GM19239 (cell line): ENCODE measurements around the gene ARL15.

ENCODE experiments used
- DNase-seq: peaks from one replicate; pipeline ENCODE4 v3.0.0; 2011; ENCODE audit warnings: low spot score; ENCODE audit not compliant: insufficient read length
- FAIRE-seq: peaks from 2 replicates; lab custom pipeline; 2011; peaks lifted over from hg19 to GRCh38; lab: Jason Lieb, UNC

Gene ARL15

DNA sequence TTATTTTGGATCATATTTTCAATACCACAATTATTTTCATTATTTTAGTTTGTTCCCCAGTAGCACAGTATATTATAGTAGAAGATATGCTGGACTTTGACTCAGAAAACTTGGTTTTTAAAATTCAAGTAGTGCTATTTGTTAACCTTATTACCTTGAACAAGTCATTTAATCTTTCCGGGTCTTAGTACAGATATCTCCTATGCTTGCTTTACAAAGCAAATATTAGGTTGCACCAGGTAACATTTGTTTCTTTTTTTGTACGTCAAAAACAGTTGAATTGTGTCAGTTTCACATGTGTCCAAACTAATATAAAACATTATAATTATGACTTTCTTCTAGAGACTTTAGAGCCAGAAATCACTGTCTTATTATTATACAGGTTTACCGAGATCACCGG, 338.1 kb downstream of the ARL15 start:
- FAIRE-seq, result no peak
- no peak for DNase-seq

DNA sequence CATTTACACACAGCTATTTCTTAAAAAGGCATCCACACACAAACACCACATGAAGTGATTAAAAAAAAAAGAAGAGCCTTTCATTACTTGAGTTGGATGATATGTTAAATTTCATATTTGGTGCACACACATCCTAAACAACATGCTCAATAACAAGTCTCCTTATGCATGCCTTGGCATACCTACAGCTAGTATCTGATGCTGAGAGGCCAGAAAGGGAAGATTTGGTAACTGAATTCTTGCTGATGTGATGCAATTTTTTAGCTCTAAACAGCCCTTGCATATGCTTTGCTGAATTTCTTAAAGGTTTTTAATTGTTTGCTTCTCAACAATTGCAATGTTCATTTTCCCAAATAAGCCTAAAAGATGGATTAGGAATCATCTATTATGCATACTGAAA, 338.8 kb downstream of the ARL15 start:
- FAIRE-seq, result no peak
- DNase-seq, result no peak

DNA sequence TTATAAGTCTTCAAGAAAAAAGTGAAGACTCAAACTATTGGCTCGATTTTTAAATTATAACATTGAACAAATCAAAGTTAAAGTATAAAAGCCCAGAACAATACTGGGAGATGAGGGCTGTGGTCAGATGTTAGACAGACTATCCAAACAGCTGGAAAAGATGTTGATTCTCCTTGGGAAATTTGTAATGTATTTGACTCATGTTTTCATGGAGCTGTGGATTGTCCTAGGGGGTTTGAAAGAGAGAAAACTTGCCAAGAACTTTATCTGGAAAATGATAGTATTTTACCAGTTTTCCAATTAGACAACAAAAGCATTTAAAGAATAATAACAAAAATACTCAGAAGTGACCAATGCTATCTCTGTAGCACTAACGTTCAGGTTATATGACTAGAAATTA, 339.2 kb downstream of the ARL15 start:
- FAIRE-seq (no peak), DNase-seq (no peak)

DNA sequence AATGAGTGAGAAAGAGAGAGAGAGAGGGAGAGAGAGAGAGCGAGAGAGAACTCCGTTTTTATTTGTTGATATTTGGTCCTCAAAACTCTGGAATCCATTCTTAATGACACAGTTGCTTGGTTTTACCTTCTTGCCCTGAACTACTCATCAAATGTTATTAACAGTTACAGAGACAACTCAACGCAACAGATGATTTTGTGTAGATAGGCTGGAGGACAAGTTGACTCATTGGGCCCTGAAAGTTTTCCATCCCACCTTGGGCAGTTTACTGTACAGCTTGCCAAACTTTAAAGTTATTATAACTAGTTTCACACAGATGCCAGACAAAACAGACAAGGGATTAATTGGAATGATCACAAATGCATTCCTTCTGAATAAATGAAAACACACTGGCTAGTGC, 339.9 kb downstream of the ARL15 start:
- FAIRE-seq, result no peak

DNA sequence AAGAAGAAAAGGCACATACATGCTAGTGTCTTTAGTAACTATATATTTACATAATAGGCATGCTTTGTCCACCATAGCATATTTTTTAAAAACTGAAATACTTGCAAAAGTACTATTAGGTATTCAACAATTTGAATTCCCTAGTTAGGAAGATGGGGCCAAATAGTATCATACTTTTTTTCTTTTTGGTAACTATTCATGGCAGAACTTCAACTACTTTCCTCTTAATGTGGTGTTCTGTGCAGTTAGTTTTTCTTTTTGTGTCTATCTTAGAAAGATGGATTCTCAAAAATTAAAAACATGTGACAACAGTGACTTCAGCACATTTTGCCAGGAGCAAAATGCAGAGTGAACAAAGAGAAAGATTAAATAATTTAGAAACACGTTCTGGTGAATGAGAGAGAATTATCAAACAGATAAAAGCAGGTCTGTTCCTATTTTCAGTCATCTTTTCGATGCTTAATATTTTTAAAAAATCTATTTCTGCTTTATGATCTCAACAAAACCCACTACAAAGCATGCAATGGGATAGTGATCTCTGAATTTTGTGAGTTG, 341.1 kb downstream of the ARL15 start:
- FAIRE-seq, result no peak
- no peak for DNase-seq

More for the DNA sequence above, 339.9 kb downstream of the ARL15 start:
- DNase-seq, result no peak

DNA sequence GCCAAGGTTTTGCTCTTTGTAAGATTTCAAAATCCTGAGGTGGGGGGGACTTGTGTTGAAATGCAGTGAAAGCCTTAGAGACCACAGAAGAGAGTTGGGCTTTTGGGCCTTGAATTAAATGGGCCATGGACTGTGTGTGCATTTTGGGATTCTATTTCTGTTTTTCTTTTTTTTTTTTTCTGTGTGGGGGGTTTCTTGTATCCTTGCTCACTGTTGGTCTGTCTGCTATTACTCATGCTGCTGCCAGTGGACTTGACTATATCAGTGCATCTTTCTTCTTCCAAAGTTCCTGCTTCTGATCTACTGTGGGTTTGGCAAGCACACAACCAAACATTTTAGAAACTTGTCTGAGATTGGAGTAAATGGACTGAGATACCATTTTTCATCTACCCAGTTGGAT, 344.9 kb downstream of the ARL15 start:
- FAIRE-seq, result no peak

DNA sequence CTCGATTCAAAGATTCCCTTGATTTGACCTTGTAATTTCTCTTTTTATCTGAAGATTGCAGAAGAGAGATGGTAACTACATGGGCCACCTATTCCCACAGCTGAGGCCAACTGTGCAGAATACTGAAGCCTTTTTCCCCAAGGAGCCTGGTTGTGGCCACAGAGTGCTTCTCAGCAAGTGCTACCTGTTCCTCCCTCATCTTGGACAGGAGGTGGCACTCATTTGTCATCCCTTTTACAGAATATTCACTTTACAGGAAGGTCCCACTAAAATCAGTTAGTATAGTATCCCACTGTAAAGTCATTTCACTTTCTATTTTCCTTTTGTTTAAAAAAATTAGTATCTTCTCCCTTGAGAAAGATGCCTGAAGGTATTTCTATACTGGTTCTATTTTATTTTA, 346.4 kb downstream of the ARL15 start:
- DNase-seq (no peak), FAIRE-seq (no peak)

More for the DNA sequence above, 344.9 kb downstream of the ARL15 start:
- no peak for DNase-seq

DNA sequence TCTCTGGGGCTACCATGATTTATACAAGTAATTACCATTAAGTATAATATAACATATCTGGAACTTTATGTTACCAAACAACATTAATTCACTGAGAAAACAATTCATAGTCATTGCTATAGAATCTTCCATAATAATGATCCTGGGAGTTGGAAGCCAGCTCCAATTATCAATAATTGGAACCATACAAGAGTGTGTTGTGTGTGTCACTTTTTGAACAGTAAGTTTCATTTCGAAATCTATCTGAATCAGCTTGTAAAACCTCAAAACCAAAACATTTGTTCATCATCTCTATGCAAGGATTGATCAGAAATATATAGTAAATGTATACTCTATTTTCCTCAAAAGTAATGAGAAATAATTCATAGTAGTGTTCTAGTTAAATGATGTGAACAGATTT, 348.1 kb downstream of the ARL15 start:
- no peak for DNase-seq
- FAIRE-seq, result no peak

DNA sequence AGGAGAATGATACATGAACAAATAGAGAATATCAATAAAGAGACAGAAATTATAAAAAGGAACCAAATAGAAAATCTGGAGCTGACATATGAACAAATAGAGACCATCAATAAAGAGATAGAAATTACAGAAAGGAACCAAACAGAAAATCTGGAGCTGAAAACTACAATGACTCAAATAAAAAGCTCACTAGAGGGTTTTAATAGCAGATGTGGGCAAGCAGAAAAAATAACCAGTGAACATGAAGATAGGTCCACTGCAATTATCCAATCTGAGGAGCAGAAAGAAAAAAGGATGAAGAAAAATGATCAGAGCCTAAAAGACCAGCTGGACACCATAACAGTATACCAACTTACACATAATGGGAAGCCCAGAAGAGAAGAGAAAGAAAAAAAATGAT, 353.7 kb downstream of the ARL15 start:
- FAIRE-seq, result no peak
- no peak for DNase-seq

DNA sequence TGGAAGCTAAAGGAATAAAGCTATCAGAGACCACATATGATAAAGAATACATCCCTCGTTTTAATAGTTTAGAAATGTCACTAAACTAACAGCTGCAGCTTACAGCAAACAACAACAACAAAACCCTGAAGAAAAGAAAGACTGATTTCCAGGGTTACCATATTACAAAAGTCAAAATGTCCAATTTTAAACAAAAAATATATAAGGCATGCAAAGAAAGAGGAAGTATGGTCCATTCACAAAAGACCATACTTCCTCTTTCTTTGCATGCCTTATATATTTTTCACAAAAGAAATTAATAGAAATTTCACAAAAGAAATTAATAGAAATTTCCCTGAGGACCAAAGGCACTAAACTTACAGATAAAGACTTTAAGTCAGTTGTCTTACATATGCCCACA, 354.2 kb downstream of the ARL15 start:
- no peak for FAIRE-seq
- no peak for DNase-seq

DNA sequence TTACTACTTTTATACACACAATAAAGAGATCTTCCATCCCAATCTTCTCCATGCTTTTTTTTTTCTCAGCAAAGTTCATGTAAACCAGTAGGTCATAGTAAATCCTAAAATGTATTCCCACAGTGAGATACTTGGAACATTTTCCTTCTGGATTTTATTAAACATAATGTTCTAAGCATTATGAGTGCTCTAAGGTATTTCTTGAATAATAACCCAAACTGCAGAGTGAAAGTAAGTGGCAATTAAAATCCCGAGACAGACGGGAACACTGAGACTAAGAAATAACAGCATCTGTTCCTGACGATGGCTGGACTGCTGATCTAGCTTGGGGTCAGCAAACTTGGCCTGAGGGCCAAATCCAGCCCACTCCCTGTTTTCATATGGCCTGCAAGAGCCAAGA, 359.8 kb downstream of the ARL15 start:
- no peak for FAIRE-seq
- no peak for DNase-seq

DNA sequence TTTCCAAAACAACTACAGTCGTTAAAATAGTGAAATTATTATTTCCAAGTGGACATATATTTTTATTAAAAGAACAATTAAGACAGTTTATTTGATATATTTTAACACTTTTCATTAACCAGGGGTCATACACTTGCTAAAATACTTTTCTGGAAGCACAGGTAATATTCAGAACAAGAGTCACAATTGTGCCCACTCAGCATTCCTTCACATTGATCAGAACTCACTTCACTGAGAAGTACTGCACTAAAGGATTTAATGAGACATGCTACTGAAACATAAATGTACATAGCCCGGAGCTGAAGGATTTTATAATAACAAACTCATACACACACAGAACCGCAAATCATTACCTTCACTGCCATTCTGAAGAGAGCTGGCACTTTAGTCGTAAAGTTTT, 361.8 kb downstream of the ARL15 start:
- FAIRE-seq, result no peak
- no peak for DNase-seq

DNA sequence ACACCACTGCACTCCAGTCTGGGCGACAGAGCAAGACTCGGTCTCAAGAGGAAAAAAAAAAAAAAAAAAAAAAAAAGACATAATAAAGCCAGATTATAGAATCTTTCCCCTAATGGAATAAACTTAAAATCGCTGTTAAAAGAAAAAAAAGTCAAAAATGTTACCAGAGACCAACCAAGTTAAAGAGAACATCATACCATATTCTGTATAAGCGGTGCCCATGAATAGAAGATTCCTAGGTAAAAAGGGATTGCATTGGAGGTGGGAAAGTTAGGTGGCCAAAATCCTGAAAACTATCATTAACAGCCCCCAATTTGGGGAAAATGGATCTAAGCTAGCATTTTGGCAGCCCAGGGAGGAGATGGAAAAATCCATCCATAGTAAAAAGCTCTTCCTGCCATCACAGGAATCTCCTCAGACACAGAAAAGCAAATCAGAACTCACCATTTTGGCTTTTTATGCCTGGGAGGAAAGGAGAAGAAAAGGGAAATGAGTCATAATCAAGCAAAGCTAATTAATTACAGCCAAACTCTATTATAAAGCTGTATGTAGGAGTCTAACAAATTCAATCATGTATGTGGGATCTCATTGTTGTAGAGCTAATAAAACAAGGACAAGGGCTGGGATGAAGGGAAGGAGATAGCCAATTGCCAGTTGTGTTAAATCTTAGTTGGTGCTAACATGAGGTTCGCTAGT, 363.8 kb downstream of the ARL15 start:
- DNase-seq, result no peak
- FAIRE-seq, result no peak

DNA sequence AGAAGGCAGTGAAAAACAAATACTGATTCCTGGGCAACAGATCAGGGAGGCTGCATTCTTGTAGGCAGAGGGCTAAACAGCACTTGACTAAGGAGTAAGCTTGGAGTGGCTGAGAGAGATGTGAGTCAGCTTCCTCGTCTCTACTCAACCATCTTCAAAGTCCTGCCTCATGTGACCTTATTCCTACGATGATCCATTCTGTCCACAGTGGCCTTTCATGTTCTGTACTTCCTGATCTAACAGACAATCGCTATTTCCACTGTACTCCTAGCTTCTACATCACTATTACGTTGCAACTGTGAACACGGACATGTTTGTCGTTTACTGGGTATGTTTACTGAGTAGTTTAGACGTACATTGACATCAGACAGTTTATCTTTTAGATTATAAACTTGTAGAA, 365.4 kb downstream of the ARL15 start:
- FAIRE-seq, result no peak
- no peak for DNase-seq

DNA sequence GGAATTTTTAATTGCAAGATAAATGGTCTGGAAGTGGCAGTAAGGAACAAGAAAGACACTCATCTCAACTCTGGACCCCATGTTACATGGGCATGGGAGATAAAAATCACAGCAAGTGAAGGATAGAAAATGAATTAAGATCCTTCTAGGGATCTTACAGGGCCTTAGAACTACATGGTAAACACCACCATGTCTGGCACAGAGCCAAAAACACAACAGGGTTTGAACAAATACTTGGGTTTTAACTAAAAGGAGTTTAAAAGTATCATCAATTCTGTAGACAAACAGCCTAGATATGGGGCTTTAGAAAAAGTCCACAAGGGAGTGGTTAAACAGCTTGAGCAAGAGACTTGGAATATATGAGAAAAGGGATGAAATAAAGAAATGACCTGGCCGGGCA, 366.4 kb downstream of the ARL15 start:
- no peak for FAIRE-seq

DNA sequence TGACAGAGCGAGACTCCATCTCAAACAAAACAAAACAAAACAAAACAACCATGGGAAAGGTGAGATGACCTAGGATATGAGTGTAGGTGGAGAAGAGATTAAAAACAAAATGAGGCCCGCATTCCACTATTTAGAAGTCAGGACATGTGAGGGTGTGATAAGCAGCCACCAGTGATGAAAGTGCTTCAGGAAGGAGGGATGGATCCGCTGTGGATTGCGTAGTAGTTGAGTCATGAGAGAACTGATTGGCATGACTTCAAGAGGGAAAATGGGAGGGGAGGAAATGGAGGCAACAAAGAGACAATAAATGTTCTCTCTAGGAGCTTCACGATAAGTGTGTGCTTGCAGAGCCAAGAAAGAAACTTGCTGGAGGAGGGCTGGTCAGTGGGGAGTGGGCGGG, 367.6 kb downstream of the ARL15 start:
- no peak for FAIRE-seq

More for the DNA sequence above, 366.4 kb downstream of the ARL15 start:
- no peak for DNase-seq

DNA sequence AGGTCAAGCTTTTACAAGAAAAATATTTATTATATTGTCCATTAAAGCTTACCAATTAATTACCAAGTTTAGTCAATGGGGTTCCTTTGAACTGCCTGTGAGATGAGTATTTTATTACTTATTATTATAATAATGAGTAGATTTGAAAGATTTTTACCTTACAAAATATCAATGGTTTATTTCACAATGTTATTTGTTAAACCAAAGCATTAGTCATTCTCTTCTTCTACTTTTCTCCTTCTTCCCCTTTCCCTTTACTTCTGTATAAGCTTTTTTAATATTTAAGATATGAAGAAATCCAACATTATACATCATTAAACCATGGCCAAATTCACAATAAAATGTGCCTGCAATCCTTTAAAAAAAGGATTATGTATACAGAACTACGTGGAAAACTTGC, 369.5 kb downstream of the ARL15 start:
- DNase-seq (no peak), FAIRE-seq (no peak)

More for the DNA sequence above, 367.6 kb downstream of the ARL15 start:
- no peak for DNase-seq

DNA sequence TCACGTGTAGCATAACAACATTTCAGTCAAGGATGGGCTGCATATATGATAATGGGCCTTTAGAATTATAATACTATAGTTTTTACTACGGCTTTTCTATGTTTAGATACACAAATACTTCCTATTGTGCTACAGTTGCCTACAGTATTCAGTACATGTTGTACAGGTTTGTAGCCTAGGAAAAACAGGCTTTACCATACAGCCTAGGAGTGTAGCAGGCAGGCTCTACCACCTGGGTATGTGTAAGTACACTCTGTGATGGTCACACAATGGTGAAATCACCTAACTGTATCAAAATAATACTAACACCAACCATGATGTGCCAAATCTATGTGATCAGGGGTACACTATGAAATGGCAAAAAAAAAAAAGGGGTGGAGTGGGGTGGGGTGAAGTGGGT, 372.9 kb downstream of the ARL15 start:
- no peak for FAIRE-seq
- no peak for DNase-seq

DNA sequence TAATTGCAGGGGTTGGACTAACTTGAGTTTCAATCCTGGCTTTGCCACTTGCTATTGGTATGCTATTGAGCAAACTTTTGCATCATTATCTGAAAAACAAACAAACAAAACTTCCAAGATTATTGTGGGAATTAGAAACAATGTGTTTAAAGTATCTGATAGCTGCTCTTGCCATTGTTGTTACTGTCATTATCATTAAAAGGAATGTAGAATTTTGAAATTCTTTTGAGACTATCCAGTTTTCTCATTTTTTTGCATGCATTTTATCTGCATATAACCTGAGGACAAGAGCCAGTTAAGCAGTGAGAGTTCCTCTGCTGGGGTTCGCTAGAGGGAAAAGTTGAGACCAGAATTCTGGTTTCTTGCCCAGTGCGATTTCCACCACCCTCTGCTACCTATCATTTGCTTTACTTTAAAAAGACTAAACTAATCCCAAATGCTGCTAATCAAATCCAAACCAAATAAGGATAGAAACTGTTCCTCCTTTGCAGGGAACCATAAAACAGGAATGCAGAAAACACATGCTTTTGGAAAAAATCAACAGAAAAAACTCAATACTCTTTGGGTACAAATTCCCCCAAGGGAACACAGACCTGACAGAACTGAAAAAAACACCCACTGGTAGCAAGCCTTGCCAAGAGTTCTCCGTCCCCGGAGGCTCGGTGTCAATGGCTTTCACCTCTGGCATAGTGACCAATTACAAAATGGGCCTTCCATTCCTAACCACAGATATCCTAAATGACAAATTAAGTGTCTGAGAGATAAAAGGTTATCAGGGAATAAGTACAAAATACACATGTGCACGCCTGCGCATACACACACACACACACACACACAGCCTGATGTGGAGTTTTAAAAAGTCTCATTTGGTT, 373.7 kb downstream of the ARL15 start:
- FAIRE-seq (no peak), DNase-seq (no peak)

DNA sequence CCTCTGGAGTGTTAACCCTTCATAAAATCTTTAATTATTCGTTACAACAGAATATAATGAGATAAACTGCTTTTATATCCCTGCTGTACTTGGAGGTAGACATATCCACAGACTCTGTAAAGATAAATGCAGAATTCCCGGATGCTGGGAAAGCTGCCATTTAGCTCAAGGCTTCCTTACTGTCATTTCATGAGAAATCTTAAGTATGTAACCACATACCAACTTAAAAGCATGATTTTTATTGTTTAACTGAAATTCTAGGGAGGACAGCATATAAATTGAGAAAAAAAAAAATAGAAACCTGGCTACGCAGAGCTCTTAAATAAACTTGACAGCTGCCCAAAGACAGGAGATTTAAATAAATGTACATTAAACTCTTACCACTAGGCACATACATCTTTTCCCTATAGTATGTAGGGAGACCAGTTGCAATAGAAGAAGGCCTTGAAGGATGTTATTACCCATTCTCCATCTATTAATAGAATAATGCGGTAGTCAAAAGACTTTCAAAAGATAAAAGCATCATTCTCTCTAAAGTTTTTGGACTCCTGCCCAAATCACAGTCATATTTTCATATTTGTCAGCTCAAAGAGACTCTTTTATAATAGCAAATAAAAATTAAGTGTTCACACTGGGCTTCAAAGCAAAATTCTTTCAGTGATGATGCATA, 376.1 kb downstream of the ARL15 start:
- DNase-seq (no peak), FAIRE-seq (no peak)

DNA sequence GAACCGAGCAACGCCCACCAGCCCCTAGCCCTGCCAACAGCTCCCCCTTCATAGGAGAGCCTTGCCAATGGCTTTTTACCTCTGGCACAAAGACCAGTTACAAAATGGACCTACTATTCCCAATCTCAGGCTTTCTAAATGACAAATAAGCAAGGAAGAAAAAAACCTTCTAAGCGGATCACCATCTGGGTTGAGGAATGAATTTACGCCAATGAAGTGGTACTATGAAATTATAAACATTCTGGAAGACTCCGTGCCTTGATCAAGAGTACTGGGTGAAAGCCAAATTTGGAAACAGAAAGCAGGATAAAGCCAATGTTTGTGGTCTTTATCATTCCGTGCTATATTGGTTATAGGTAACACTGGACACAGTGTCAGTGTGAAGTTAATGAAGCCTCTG, 378.0 kb downstream of the ARL15 start:
- FAIRE-seq (no peak), DNase-seq (no peak)
